ENCODE measurements around the gene EIF4B. TPM values are rescaled to one million over a fixed set of nuclear protein-coding genes. Genes with fewer than 3 reads are reported as not detected.

Gene EIF4B
- total RNA-seq, 1 experiment from 2014 or later, result 531 TPM

DNA sequence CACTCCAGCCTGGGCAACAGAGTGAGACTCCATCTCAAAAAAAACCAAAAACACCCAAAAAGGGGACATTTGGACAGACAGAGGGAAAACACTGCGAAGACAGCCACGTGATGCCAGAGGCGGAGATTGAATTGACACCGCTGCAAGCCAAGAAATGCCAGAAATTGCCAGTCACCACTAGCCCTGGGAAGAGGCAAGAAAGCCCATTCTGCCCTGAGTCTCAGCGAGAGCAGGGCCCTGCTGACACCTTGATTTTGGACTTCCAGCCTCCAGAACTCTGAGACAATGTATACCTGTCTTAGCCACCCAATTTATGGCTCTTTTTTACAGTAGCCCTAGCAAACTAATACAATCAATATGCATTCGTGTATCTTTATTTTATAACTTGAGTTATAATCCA, 83.8 kb downstream of the EIF4B start:
- Histone ChIP-seq H4K20me1 (ENCODE audit: insufficient read depth) (no peaks in the 10 kb centered on the region), H3K4me3 (no peak overlapping the region), H3K4me2 (no peak overlapping the region), H3K9me2 (ENCODE audit: insufficient read depth) (no peaks in the 10 kb centered on the region), H3K27ac (no peak overlapping the region), H2AFZ (no peak overlapping the region), H3K36me3 (ENCODE audit: low read depth) (no peaks in the 10 kb centered on the region), H3K27me3 (ENCODE audit: insufficient read depth, low read depth) (no peaks in the 10 kb centered on the region), H3K9me3 (ENCODE audit: insufficient read depth, low read depth) (no peaks in the 10 kb centered on the region), H3K79me2 (ENCODE audit: low read depth) (no peaks in the 10 kb centered on the region), H3K4me1 (replicated peaks; ENCODE audit: insufficient read depth) (no peaks in the 10 kb centered on the region), H3F3A (ENCODE audit: insufficient read depth, low read depth) (no peaks in the 10 kb centered on the region)
- ChIA-PET POLR2A (ENCODE audit: unreplicated experiment) (no interaction called here), CTCF (no interaction called here)
- no peak for DNase-seq
- no peak for TF ChIP-seq EZH2 (IDR thresholded peaks at IDR 0.05; ENCODE audit: low read depth)
- no peak for TF ChIP-seq CTCF (conservative IDR thresholded peaks at IDR 0.05)
- intact Hi-C loops (cut with micrococcal nuclease; ENCODE audit: unreplicated experiment), result no loop called here
- BruUV-seq (replicated peaks), result no TSS peak

GRCh38 chr12:53090554-53090953, 84.3 kb downstream of the EIF4B start:
- no TSS peak for BruUV-seq (replicated peaks)
- H3K27me3 ChIP-seq (ENCODE audit: insufficient read depth, low read depth), result no peaks in the 10 kb centered on the region
- intact Hi-C loops (cut with micrococcal nuclease; ENCODE audit: unreplicated experiment), result no loop called here
- H2AFZ ChIP-seq, result no peak overlapping the region
- CTCF ChIA-PET, result no interaction called here
- H3K9me3 ChIP-seq (ENCODE audit: insufficient read depth, low read depth), result no peaks in the 10 kb centered on the region
- no peaks in the 10 kb centered on the region for H3F3A ChIP-seq (ENCODE audit: insufficient read depth, low read depth)
- H4K20me1 ChIP-seq (ENCODE audit: insufficient read depth), result no peaks in the 10 kb centered on the region
- H3K36me3 ChIP-seq (ENCODE audit: low read depth), result no peaks in the 10 kb centered on the region
- POLR2A ChIA-PET (ENCODE audit: unreplicated experiment), result no interaction called here
- H3K27ac ChIP-seq, result no peak overlapping the region
- H3K79me2 ChIP-seq (ENCODE audit: low read depth), result no peaks in the 10 kb centered on the region
- H3K4me2 ChIP-seq, result no peak overlapping the region
- no peaks in the 10 kb centered on the region for H3K4me1 ChIP-seq (replicated peaks; ENCODE audit: insufficient read depth)
- no peaks in the 10 kb centered on the region for H3K9me2 ChIP-seq (ENCODE audit: insufficient read depth)
- DNase-seq, result no peak
- TF ChIP-seq CTCF (conservative IDR thresholded peaks at IDR 0.05), result no peak
- TF ChIP-seq EZH2 (IDR thresholded peaks at IDR 0.05; ENCODE audit: low read depth), result no peak
- H3K4me3 ChIP-seq, result no peak overlapping the region

DNA sequence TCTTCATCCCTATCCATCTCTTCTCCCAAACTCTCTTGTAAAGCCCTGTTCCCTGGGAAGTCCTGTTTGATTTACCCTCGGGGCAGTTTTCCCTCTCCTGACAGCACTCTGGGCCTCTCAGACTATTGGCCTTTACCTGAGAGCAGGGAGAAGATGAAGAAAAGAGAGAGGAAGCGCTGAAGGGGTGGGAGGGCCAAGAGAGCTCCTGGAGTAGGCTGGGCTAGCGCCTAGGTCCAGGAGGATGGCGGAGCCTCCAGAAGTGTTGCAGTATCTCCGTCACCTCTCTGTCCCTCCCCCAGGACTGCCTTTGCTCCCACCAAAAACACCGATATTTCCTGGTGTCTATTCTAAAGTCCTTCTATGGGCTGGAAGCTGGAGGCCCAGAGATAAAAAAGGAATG, 85.5 kb downstream of the EIF4B start:
- peaks cover 10% of the 10 kb centered on the region for H3K4me1 ChIP-seq (replicated peaks; ENCODE audit: insufficient read depth)
- H3K27me3 ChIP-seq (ENCODE audit: insufficient read depth, low read depth), result no peaks in the 10 kb centered on the region
- H4K20me1 ChIP-seq (ENCODE audit: insufficient read depth), result no peaks in the 10 kb centered on the region
- no peaks in the 10 kb centered on the region for H3K9me3 ChIP-seq (ENCODE audit: insufficient read depth, low read depth)
- intact Hi-C loops (cut with micrococcal nuclease; ENCODE audit: unreplicated experiment), result no loop called here
- no peaks in the 10 kb centered on the region for H3K36me3 ChIP-seq (ENCODE audit: low read depth)
- 0 out of 2 replicates have a peak, but pooled peaks cover 4% of the 10 kb centered on the region for H3F3A ChIP-seq (ENCODE audit: insufficient read depth, low read depth)
- no peaks in the 10 kb centered on the region for H3K79me2 ChIP-seq (ENCODE audit: low read depth)
- POLR2A ChIA-PET (ENCODE audit: unreplicated experiment), result no interaction called here
- H2AFZ ChIP-seq, result no peak overlapping the region
- H3K9me2 ChIP-seq (ENCODE audit: insufficient read depth), result no peaks in the 10 kb centered on the region
- DNase-seq, result no peak
- H3K4me3 ChIP-seq, result no peak overlapping the region
- no peak overlapping the region for H3K4me2 ChIP-seq
- no peak for TF ChIP-seq EZH2 (IDR thresholded peaks at IDR 0.05; ENCODE audit: low read depth)
- TF ChIP-seq CTCF (conservative IDR thresholded peaks at IDR 0.05), result no peak
- no TSS peak for BruUV-seq (replicated peaks)
- no peak overlapping the region for H3K27ac ChIP-seq
- CTCF ChIA-PET, result no interaction called here

Small RNA genes within 50 kb of the gene (microRNA-seq; reads per million reads assigned to microRNA genes)
- not detected for gene MIR6757 (ENCODE audit: borderline number of aligned reads, borderline replicate concordance)

Other genes with a start within 250 kb of the EIF4B start
- gene KRT76, start 229.1 kb upstream of the EIF4B start, total RNA-seq (2021), result not detected in 2 replicates
- 0.24 and 0.73 TPM in 2 replicates for gene KRT3, start 210.3 kb upstream of the EIF4B start, total RNA-seq (2021)
- gene KRT4, start 192.3 kb upstream of the EIF4B start, total RNA-seq (2021), result 3.0 and 5.3 TPM in 2 replicates
- 0.28 TPM in 1 of 2 replicates, not detected in the other for gene KRT79, start 172.1 kb upstream of the EIF4B start, total RNA-seq (2021)
- 1.5 and 1.7 TPM in 2 replicates for gene KRT78, start 157.5 kb upstream of the EIF4B start, total RNA-seq (2021)
- 2,689 and 2,962 TPM in 2 replicates for gene KRT8, start 101.4 kb upstream of the EIF4B start, total RNA-seq (2021)
- 2,869 and 2,977 TPM in 2 replicates for gene KRT18, start 57.3 kb upstream of the EIF4B start, total RNA-seq (2021)
- gene TNS2, start 43.6 kb downstream of the EIF4B start, total RNA-seq (2021), result 8.5 and 11.5 TPM in 2 replicates
- 15.2 and 17.2 TPM in 2 replicates for gene SPRYD3, start 72.9 kb downstream of the EIF4B start, total RNA-seq (2021)
- gene IGFBP6, start 91.2 kb downstream of the EIF4B start, total RNA-seq (2021), result 290 and 333 TPM in 2 replicates
- 0.70 and 0.79 TPM in 2 replicates for gene SOAT2, start 97.0 kb downstream of the EIF4B start, total RNA-seq (2021)
- gene ZNF740, start 174.3 kb downstream of the EIF4B start, total RNA-seq (2021), result 48.3 and 65.8 TPM in 2 replicates
- 33.1 and 49.0 TPM in 2 replicates for gene CSAD, start 174.5 kb downstream of the EIF4B start, total RNA-seq (2021)
- 2.4 and 3.3 TPM in 2 replicates for gene ITGB7, start 200.8 kb downstream of the EIF4B start, total RNA-seq (2021)
- 118 and 124 TPM in 2 replicates for gene RARG, start 225.8 kb downstream of the EIF4B start, total RNA-seq (2021)